Naive thymus-derived CD4-positive, alpha-beta T cell (primary cell): Measurements from ENCODE around the gene EXOSC9. TPM values are rescaled to one million over a fixed set of nuclear protein-coding genes. Genes with fewer than 3 reads are reported as not detected.

Experiments
- polyA plus RNA-seq, 2 donors: library from polyadenylated mRNA; unstranded; fragments of 300-500 nt; fragmentation: Illumina TruSeq; gene quantifications; one replicate each; pipeline ENCODE4 v1.2.3, GENCODE V29; 2021
- total RNA-seq, 6 experiments: library from RNA in 5 of 6; stranded (reverse) in 5 of 6; gene quantifications; 1 replicate in 5 of 6; 2 replicates in 1 of 6; pipeline ENCODE4 v1.2.3 and lab custom pipeline; 2021 to 2026

Gene EXOSC9
- total and polyA plus RNA-seq, 7 experiments from 2014 or later, result 36.8 to 55.0 (median 43.7) TPM

Other genes with a start within 250 kb of the EXOSC9 start
- 100 to 1,000 TPM in 2 of 5 experiments, 10 to 100 TPM in 3; 25.5 to 180 (median 49.5) TPM for gene ANXA5, start 104.3 kb upstream of the EXOSC9 start, total RNA-seq
- gene ANXA5, start 104.3 kb upstream of the EXOSC9 start, polyA plus RNA-seq, result 10 to 100 TPM; 46.0 to 91.0 TPM
- not detected for gene SMIM43, start 36.2 kb upstream of the EXOSC9 start, total RNA-seq
- not detected for gene SMIM43, start 36.2 kb upstream of the EXOSC9 start, polyA plus RNA-seq
- gene CCNA2, start 22.6 kb downstream of the EXOSC9 start, total RNA-seq, result 10 to 100 TPM in 1 of 5 experiments, 1 to 10 TPM in 2, under 1 TPM in 2; 0.24 to 63.7 (median 1.2) TPM
- gene CCNA2, start 22.6 kb downstream of the EXOSC9 start, polyA plus RNA-seq, result under 1 TPM; 0.06 to 0.13 TPM
- gene BBS7, start 69.2 kb downstream of the EXOSC9 start, total RNA-seq, result 10 to 100 TPM in 2 of 5 experiments, 1 to 10 TPM in 3; 3.7 to 13.1 (median 8.1) TPM
- 1 to 10 TPM; 7.9 to 8.1 TPM for gene BBS7, start 69.2 kb downstream of the EXOSC9 start, polyA plus RNA-seq
- under 1 TPM in 1 of 5 experiments, not detected in 4; 0.99 TPM for gene TRPC3, start 150.7 kb downstream of the EXOSC9 start, total RNA-seq
- gene TRPC3, start 150.7 kb downstream of the EXOSC9 start, polyA plus RNA-seq, result not detected